Medulla oblongata (tissue), 1 donor: ENCODE results near the gene HIPK2.

Source experiments
- DNase-seq: peaks from one replicate; pipeline ENCODE4 v3.0.0-alpha.2; 2015; ENCODE audit errors: extremely low spot score

HIPK2 gene

DNA sequence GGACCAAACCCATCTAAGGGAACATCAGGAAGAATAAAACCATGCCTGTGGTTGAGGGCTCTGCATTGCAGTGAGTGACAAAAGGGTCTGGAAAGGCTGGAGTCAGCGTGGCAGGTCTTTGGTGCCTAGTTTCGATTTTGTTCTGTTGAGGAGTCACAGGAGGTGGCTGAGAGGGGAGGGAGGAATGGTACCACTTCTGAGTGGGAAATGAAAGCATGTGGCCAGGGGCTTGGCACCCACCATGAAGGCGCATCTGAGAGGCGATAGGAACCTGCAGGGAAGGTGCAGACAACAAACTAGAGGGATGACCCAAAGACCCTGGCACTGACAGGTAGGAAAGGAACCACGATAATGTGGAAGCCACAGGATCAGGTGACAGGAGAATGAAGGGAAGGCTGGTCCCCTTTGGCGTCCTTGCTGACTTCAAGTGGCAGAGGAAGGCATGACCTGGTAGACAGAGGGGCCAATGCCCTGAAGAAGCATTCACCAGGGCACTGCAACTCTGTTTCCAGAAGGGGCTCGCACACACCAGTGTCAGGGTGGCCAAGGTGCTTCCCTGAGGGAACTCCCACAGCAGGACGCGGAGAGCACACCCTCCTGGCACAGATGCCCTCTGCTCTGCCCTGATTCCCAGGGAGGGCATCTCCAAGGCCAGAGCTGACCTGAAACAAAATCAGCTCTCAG lies 41.7 kb downstream of the HIPK2 start:
- DNase-seq = no peak

DNA sequence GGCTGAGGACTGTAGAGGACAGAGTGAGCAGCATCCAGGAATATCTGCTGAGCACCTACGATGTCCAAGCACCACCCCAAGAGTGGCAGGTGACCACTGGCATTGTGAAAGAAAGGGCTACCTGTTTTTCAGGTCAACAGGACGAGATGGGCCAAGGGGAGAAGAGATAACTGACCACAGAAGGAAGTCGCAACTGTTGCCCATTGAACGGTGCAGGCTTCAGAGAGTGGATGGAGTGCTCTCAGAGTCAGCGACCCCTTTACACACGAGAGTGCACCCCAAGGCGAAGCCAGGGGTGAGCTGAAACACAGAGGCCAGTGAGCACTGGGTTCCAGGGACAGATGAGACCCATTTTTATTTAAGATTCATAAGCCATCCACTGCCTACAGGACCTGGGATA lies 42.3 kb downstream of the HIPK2 start:
- DNase-seq = no peak

DNA sequence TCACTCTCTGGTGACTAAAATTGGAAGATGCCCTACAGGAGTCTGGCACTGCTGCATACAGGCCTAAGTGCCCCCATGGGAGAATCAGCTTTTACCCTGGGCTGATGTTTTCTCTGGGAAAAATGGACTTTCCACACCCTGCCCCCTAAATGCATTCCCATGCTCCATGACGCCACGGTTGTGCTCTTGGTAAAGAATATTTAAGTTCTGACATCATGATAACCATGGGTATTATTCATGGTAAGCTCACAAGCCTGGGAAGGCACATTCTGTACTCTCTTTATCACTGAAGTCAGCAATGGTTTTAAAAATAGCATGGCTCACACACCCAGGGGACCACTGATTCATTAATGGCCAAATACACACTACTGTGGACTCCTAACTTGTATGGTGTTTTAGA lies 43.4 kb downstream of the HIPK2 start:
- DNase-seq = no peak

DNA sequence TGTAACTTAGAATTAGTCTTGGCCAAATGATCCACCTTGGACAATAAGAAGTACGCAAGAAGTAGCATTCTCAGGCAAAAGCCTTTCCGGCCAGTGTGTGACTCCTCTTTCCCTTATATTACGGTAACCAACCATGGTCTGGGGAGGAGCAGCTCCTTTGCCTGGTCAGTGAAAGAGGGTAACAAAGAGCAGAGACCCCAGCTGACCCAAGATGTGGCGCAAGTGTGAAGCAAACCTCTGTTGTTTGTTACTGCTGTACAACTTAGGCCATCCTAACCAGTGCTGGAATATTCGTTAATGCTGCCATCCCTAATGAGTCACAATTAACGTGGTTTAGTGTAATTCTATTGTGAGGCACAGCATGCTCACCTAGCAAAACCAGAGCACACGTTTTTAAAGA lies 44.0 kb downstream of the HIPK2 start:
- no peak for DNase-seq

DNA sequence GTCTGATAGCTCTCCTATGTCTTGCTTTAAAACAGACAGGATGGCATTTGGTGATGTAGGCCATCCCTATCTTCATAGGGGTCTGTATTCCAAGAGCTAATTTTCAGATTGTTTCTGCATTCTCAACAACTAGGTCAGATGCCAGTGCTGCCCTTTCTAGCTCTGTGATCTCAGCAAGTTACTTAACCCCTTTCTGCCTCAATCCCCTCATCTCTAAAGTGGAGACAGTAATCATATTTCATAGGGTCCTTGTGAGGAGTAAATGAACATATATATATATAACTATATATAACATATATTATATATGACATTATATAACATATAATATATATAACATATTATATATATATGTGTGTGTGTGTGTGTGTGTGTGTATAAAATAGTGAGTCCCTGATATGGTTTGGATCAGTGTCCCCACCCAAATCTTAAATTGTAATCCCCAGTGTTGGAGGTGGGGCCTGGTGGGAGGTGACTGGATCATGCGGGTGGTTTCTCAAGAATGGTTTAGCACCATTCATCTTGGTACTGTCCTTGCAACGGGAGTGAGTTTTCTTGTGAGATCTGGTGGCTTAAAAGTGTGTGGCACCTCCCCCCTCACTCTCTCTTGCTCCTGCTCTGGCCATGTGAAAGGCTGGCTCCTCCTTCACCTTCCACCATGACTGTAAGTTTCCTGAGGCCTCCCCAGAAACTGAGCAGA lies 45.2 kb downstream of the HIPK2 start:
- DNase-seq = no peak

DNA sequence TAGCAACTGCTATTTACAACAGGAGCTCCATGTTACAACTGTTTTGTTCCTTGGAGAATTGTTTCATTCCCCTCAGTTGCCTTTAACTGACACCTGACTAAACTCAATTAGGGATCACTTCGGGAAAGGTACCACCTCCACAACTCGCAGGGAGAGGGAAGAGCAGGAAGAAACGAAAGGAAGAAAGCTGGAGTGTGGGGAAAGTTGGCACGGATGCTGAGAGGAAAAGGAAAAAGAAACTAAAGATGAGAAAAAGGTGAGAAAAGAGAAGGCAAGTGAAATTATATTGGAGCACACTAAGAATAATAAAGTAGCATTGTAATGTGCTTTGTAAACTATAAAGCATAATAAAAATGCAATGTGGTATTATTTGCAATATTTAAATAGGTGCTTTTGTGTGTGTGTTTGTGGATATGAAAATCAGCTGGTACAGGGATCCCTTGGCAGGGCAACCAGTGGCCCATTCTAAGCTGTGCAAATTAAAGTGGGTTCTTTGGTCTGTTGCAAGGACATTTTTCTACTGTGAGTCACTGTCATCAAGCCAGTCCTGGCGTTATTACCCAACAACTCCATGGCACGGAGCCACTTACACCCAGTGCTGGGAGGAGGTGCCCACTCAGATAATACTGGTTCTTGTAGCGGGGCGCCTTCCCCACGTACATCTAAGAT lies 45.9 kb downstream of the HIPK2 start:
- peak; percentile 72 for DNase-seq

DNA sequence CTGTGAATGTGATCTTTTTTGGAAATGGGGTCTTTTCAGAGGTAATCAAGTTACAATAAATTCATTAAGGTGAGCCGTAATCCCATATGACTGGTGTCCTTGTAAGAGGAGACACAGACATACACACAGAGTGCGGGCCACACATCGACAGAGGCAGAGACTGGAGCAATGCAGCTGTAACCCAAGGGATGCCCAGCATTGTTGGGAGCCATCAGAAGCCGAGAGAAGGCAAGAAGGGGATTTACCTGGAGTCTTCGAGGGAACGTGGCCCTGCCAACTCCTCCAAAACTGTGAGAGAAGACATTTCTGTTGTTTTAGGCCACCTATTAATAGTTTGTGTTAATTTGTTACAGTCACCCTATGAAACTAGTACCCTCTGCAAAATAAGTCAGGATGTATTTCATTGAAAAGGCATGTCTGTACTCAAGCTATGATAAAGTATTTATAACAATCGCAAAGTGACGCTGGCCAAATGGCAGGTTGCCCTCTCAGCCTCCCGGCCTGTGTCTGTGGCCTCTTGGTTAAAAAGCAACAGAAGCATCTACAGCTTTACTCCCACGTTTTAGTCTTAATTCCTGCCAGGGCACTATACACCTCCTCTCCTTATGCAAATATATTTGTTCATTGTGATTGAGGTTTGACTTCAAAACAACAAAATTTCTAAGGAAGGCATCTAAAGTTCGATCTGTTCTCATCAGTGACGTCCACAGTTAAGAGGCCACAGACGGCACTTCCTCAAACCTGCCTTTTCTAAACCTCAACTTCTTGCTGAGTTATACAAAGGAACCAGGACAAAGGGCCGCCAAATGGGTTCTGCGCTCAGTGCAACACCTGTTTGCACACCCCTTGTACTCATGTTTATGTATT lies 46.8 kb downstream of the HIPK2 start:
- no peak for DNase-seq

DNA sequence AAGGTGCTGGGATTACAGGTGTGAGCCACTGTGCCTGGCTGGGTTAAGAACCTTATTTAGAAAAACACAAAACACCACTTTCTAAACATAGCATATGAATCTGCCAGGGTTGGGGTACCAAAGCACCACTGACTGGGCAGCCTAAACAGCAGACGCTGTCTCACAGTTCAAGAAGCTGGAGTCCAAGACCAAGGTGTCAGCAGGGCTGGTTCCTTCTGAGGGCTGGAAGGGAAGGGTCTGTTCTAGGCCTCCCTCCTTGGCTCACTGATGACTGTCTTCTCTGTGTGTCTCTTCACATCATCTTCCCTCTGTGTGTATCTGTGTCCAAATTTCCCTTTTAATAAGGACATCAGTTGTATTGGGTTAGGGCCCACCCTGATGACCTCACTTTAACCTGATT lies 49.6 kb downstream of the HIPK2 start:
- DNase-seq = no peak

DNA sequence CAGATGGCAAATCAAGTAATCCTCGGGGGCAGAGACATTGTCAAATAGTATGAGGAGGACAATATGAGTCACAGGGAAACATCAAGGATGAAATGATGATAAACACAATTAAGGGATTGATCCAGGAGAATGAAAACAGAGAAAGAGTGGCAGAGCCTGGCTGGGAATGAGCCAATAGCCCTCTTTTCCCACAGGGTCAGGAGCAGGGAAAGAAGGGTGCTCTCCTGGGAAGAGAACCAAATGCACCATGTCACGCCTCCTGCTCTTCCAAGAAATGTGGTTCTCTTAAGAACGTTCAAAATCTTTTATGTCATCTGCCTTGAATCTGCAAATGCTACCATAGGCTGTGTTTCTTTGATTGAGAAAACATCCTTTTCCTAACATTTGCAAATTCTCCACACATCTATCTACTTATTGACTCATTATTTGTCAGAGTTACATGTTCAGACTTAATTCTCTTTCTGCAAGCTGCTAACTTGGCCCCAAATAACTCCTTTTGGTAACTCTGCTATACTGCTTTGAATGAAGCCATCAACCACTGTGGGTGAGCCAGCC lies 50.6 kb downstream of the HIPK2 start:
- no peak for DNase-seq

DNA sequence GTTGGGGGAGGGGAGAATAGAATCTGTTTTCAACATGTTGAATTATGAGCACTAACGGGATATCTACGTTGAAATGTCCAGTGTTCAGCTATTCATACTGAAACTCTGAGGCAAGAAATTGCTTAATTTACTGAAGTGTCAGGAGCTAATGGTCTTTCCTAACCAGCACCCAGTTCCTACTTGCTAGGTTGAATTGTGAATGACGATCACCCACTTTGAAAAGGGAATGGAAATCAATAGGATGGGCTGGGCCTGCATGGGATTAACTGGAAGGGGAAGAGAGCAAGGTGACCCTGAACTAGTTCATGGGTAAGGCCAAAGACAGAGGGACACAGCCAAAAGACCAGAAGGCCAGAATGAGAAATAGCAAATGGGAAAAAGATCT lies 51.3 kb downstream of the HIPK2 start:
- DNase-seq = no peak

DNA sequence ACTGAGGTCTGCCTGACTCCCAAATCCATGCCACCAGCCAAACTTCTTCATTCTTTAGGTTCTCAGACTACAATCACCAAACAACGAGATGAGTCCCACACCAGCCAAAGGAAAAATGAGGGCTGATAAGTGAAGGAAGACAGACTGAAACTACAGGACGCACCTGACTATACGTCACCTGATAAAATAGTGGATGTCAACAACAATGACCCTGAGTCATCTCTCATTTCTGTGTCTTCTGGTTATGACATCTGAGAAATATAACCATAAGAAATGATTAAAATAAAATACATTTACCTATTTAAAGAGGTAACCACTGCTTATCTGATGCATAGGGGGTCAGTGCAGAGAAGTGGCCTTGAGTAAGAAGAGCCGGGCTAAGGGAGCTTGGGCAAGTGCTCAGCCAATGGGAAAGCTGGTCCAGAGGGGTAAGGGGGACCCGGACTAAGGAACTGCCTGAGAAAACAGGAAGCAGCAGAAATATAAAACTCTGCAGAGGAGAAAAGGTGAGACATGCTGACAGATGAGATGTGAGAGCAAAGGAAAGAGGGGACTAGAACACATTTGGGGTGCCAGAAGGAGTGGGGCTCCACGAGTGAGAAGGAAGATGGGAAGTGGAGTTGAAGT lies 51.8 kb downstream of the HIPK2 start:
- no peak for DNase-seq

DNA sequence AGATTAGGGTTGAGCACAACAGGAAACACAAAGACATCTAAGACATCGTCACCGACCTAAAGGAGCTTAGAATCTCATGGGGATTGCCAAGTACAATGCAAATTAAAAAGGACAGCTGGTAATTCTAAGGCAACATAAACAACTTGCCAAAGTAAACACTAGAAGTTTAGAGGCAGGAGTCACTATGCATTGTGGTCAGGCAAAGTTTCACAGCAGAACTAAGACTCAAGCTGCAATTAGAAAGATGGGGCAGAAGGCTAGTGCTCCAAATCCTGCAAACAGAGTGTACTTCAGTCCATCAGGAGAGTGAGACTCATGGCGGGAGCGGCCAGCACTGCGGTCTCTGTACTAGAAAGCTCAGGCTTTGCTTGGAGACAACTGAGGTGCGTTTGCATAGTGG lies 52.7 kb downstream of the HIPK2 start:
- DNase-seq = no peak

DNA sequence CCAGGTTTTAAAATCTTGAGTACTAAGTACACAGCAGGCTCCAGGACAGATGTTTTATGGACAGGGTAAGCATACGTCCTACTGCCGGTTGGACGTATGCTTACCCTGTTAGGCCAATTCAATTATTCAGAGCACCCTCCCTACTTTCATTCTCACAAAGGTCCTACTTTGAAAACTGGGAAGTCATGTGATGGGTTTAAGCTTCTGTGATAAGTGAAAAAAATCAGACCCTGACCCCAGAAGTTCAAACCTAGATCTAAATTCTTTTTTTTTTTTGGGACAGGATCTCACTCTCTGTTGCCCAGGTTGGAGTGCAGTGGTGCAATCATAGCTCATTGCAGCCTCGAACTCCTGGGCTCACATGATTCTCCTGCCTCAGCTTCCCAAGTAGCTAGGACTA lies 55.2 kb downstream of the HIPK2 start:
- no peak for DNase-seq

DNA sequence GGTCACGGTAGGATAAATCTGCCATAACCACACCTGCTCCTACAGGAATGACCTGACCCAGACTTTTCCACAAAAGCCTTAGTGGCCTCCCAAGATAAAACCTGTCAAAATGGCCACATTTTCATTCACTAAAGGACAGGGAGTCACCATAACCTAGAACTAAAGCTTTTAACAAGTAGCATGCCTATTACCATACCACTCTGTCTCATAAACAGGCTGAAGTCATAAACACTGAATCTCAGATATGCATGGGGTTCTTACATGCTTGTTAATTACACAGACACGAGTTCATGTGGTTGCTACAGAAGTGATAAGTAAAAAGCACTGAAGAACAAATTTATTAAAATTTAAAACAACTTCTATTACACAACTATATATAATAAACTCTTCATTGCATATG lies 56.0 kb downstream of the HIPK2 start:
- no peak for DNase-seq

DNA sequence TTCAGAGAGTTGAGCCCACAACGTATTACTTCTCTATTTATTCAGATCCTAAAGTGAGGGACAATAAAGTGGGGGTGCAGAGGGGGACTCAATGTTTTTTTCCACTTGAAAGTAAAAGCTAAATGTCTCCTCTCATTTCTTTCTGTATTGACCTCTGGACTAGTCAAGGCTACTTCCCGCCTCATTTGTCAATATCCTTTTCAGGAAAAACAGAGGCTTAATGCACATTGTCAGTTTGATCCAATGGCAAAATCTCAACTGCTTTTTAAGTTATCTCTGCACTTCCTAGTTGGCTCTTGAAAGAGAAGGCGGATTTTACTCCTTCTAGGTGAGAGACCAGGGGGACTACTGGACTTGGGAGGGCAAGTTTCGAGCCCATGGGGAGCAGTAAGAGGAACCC lies 56.4 kb downstream of the HIPK2 start:
- DNase-seq = no peak

DNA sequence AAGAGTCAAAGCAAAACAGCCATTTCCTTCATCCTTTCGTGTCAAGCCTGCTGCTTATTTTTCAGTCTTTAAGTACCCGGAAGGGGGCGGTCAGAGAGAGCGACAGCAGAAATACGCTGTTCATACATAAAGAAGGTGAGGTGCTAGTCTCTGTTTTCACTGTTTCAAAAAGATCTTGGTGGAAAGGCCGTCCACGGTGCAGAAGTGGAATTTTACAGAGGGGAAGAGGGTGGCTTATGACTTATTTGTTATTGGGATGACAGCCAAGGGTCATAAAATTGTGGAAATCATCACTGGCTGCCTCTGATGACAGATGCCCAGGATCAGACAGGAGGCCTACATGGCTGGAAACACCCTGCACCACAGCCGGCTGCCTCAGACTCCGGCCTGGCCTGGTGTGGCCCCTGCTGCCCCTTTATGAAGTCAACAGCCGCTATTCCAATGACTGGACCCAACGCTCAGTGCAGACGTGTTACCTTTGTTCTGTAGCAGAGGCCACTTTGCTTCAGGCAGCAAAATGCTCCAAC lies 57.0 kb downstream of the HIPK2 start:
- DNase-seq = no peak

DNA sequence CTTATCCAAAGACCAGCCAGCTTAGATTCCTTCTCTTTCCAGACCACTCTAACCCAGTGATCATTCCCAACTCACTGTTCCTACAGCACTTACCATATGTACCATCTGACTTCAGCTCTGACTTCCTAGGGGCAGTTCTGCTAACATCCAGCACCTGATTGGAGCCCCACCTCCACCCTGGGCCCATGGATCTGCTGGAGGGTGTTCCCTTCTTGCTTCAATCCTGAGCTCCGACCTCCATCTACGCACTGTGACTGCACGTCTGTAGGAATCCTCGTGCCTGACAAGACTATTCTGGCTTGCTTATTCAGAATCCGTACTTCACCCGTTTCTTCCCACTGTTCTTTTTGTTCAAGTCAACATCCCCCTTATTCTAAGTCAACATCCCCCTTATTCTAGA lies 57.6 kb downstream of the HIPK2 start:
- no peak for DNase-seq

DNA sequence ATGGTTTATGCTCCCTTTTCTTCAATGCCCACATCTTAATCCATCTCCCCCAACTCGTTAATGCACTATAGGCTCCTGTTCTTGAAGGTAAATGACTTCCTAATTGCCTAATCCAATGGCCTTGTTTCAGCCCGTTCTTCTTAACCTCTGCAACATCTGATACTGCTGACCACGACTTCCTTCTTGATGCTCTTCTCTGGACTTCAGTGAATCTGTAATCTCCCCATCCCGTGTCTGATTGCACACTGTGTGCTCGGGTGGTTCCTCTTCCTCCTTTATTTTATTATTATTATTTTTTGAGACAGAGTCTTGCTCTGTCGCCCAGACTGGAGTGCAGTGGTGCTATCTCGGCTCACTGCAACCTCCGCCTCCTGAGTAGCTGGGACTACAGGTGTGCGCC lies 58.9 kb downstream of the HIPK2 start:
- no peak for DNase-seq

DNA sequence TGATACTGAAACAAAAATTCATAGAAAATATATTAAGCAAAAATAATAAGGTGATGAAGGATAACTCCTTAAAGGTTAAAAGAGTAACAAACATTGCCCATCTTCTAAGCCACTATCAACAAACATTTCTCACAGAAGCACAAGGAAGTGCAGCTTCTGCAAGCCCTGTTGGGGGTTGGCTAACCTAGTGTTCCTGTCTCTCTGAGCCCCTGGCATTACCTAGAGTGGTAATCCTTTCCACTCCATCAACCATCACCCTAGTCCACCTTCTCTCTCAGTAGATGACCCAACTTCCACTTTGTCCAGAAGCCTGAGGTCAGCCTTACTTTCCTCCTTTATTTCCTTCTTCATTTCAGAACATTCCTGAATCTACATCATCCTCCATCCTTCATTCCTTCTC lies 59.7 kb downstream of the HIPK2 start:
- DNase-seq = no peak

DNA sequence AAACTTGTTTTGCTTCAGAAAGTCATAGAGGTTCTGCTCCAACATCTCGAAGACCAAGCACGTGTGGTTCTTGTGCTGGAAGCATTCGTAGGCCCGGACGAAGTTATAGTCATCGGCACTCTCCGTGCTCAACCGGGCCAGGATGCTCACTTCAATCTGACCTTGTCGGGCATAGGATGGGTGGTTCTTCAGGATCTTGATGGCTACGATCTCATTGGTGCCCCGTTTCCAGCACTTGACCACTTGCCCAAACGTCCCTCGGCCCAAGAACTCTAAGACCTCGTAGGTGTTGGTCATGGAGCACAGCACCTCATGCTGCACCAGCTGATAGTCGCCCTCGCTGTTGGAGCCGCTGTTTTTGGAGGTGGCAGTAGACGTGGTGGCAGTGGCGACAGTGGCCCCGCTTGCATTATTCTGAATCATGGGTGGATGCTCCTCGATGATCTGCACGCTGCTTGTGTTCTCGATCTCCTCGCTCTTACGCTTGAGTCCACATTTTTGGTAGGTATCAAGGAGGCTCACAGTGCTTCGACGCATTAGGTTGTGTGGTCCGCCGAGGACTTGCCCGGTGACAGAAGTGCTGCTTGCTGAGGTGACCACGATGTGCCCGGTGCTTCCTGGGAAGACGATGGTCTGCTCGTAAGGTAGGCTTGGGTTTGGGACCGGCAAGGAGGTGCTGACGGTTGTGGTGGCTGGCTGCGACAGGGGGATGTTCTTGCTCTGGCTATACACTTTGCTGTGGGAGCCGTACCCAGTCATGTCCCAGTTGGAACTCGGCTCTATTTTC lies 61.4 kb downstream of the HIPK2 start:
- no peak for DNase-seq
